Calu3 (cell line): ENCODE results near the gene ZPR1. TPM values are rescaled to one million over a fixed set of nuclear protein-coding genes. Genes with fewer than 3 reads are reported as not detected.
"Not testable (repeated sequence)": the region's sequence is repeated elsewhere in the genome, so short reads cannot be mapped to it uniquely, and the experiment has no call there.

Experiments used
- BruUV-seq: library from RNA; stranded (reverse); fragments of 400-500 nt; replicated peaks from 2 replicates; lab custom pipeline; 2021; lab: Mats Ljungman, UMichigan
- CTCF ChIA-PET: fragments of 300-600 bp; sonication (Branson Sonifier 250); formaldehyde crosslinking; loops from one replicate; lab custom pipeline; 2022; ENCODE audit warnings: antibody characterized with exemption; lab: Charles Lee
- DNase-seq: peaks from one replicate; pipeline ENCODE4 v3.0.0; 2022
- H3K27ac Mint-ChIP-seq: one replicate; pipeline ENCODE4 v1.8.0; 2022; ENCODE audit warnings: mixed read lengths; ENCODE audit not compliant: unreplicated experiment
- H3K27me3 Mint-ChIP-seq: one replicate; pipeline ENCODE4 v1.8.0; 2022; ENCODE audit warnings: mixed read lengths; ENCODE audit not compliant: unreplicated experiment
- H3K36me3 Mint-ChIP-seq: one replicate; pipeline ENCODE4 v1.8.0; 2022; ENCODE audit warnings: mild to moderate bottlenecking, moderate library complexity, mixed read lengths; ENCODE audit not compliant: insufficient read depth, unreplicated experiment
- H3K4me1 Mint-ChIP-seq: one replicate; pipeline ENCODE4 v1.8.0; 2022; ENCODE audit warnings: mild to moderate bottlenecking, low read depth, mixed read lengths; ENCODE audit not compliant: unreplicated experiment
- H3K4me3 Mint-ChIP-seq: one replicate; pipeline ENCODE4 v1.8.0; 2022; ENCODE audit warnings: mild to moderate bottlenecking, low read depth, moderate library complexity, mixed read lengths; ENCODE audit not compliant: unreplicated experiment
- H3K9me3 Mint-ChIP-seq: one replicate; pipeline ENCODE4 v1.8.0; 2022; ENCODE audit warnings: low read depth, mixed read lengths; ENCODE audit not compliant: unreplicated experiment
- intact Hi-C: fragments of 100-400 bp; cut with micrococcal nuclease; formaldehyde crosslinking; loops from one replicate; pipeline ENCODE4 v1.10.0; 2022; ENCODE audit not compliant: unreplicated experiment
- total RNA-seq: library from RNA; stranded (reverse); gene quantifications from 2 replicates; pipeline ENCODE4 v1.2.3, GENCODE V29; 2022
- TF ChIP-seq, protein P1 (sequence below): fragments of 200-600 bp; IDR thresholded peaks from one replicate; pipeline ENCODE4 v1.8.0; 2022; ENCODE audit warnings: antibody characterized with exemption; ENCODE audit not compliant: unreplicated experiment

Gene ZPR1
- total RNA-seq, 1 experiment from 2014 or later = 34.5 TPM

DNA sequence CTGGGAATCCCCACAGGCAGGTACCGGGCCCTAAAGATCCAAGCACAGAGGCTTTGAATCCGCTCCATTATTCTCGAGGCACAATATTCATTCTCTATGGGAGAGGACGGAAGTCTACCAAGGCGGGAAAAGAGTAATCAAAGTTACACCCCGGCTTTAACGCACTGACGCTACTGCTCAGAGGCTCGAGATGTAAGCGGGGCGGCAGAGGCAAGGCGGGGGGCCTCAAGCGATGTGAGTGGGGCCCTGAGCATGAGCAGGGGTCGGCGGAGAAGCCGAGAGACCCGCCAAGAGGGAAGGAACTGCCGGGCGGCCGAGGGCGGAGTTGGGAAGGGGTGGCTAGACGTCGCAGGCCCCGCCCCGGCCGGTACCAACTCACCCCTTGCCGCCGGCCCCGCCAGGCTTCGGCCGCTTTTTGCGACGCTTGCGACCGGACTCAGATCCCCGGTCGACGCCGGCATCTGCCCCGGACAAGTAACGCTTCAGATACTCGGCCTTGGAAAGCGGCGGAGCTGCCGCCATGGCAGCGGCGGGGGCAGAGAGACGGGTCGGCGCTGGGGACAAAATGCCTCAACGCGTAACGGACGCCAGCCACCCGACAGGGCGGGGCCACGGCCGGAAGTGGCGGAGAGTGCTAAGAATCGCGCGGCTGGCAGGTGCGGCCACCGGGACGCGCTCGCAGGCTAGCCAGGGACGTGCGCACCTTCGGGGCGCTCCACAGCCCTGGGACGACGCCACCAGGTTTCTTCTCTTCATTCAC, 15.2 kb downstream of the ZPR1 start, which contains the start of gene BUD13:
TSS of gene BUD13 (minus strand) at position 545 of the 760 bp plus-strand sequence. CDS start at position 522, 23 bp downstream.
- CTCF ChIA-PET = interaction anchor here (0.7 kb wide), 2 partner anchors 30 to 459 kb away, joined by 3 read pairs; no protein-coding TSS in a partner anchor
- TF ChIP-seq, protein P1, sequence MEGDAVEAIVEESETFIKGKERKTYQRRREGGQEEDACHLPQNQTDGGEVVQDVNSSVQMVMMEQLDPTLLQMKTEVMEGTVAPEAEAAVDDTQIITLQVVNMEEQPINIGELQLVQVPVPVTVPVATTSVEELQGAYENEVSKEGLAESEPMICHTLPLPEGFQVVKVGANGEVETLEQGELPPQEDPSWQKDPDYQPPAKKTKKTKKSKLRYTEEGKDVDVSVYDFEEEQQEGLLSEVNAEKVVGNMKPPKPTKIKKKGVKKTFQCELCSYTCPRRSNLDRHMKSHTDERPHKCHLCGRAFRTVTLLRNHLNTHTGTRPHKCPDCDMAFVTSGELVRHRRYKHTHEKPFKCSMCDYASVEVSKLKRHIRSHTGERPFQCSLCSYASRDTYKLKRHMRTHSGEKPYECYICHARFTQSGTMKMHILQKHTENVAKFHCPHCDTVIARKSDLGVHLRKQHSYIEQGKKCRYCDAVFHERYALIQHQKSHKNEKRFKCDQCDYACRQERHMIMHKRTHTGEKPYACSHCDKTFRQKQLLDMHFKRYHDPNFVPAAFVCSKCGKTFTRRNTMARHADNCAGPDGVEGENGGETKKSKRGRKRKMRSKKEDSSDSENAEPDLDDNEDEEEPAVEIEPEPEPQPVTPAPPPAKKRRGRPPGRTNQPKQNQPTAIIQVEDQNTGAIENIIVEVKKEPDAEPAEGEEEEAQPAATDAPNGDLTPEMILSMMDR = no peak
- H3K27me3 Mint-ChIP-seq = no peaks in the 10 kb centered on the region
- BruUV-seq = no TSS peak
- H3K9me3 Mint-ChIP-seq = no peaks in the 10 kb centered on the region
- H3K36me3 Mint-ChIP-seq = peaks cover 30% of the 10 kb centered on the region
- peak within 1 kb of the TSS; percentile 83 for H3K27ac Mint-ChIP-seq
- intact Hi-C loops = no loop called here
- H3K4me3 Mint-ChIP-seq = peak within 1 kb of the TSS; percentile 93
- H3K4me1 Mint-ChIP-seq = no peaks in the 10 kb centered on the region
- DNase-seq = peak; percentile 92

DNA sequence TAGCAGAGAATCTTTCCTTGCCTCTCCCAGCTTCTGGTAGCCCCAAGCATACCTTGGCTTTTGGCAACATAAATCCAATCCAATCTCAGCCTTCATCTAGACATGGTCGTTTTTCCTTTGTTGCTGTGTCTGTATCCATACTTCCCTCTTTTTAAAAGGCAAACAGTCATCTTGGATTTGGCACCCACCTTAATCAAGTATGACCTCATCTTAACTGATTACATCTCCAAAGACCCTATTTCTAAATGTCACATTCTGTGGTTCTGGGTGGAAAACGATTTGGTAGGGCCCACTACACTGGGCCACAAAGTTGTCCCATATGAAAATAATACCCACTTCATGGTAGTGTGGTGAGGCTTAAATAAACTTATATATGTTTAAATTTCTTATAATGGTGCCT, 15.9 kb downstream of the ZPR1 start:
- Mint-ChIP-seq H3K36me3 (peaks cover 27% of the 10 kb centered on the region), H3K27ac (peak overlapping the region; percentile 83), H3K4me1 (no peaks in the 10 kb centered on the region), H3K4me3 (peak overlapping the region; percentile 93), H3K9me3 (no peaks in the 10 kb centered on the region), H3K27me3 (no peaks in the 10 kb centered on the region)
- CTCF ChIA-PET = no interaction called here
- no peak for DNase-seq
- intact Hi-C loops = no loop called here
- BruUV-seq = TSS peak; percentile 68
- TF ChIP-seq, protein P1 = no peak

DNA sequence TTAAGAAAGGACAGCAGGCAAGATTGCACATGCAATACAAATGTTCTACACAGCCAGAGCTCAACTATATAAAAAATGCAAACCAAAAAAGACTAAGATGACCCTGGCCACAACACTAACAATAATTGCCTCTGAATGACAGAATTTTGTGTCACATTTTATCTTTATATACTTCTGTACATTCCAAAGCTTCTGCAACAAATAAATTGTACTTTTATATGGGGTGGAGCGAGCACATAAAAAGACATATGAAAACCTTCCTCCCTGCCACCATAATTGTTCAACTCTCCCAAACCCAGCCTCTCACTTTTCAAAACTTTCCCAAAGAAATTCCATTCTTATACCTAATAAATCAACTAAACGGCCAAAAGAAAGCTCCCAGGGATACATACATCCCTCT, 25.7 kb downstream of the ZPR1 start:
- no peaks in the 10 kb centered on the region for H3K9me3 Mint-ChIP-seq
- no peaks in the 10 kb centered on the region for H3K27me3 Mint-ChIP-seq
- H3K4me3 Mint-ChIP-seq = no peak overlapping the region
- no TSS peak for BruUV-seq
- TF ChIP-seq, protein P1 = no peak
- no peak for DNase-seq
- peaks cover 10% of the 10 kb centered on the region for H3K36me3 Mint-ChIP-seq
- CTCF ChIA-PET = no interaction called here
- intact Hi-C loops = no loop called here
- H3K27ac Mint-ChIP-seq = no peak overlapping the region
- no peaks in the 10 kb centered on the region for H3K4me1 Mint-ChIP-seq

DNA sequence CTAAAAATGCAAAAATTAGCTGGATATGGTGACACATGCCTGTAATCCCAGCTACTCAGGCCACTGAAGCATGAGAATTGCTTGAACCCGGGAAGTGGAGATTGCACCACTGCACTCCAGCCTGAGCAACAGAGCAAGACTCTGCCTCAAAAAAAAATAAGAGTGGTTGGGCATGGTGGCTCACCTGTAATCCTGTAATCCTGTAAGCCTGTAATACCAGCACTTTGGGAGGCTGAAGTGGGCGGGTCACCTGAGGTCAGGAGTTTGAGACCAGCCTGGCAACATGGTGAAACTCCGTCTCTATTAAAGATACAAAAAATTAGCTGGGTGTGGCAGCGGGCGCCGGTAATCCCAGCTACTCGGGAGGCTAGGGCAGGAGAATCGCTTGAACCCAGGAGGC, 31.8 kb downstream of the ZPR1 start:
- DNase-seq, H3K27me3 Mint-ChIP-seq, H3K9me3 Mint-ChIP-seq, H3K4me3 Mint-ChIP-seq, H3K27ac Mint-ChIP-seq, intact Hi-C loops, BruUV-seq, H3K4me1 Mint-ChIP-seq, CTCF ChIA-PET: not testable (repeated sequence)
- peaks cover 13% of the 10 kb centered on the region for H3K36me3 Mint-ChIP-seq
